NCI-H2081 treated with DMSO at 0.1 percent for 48 hours (cell line): ENCODE measurements around the gene FAM170B.

Experiments used
- DNase-seq: peaks from one replicate; lab custom pipeline; 2025; lab: John Stamatoyannopoulos, UW

Gene FAM170B

GRCh38 chr10:49123981-49124950 is 9.6 kb downstream of the FAM170B start:
- DNase-seq: peak; percentile 7

- DNase-seq: no peak
Observed at GRCh38 chr10:49120911-49121310, 12.9 kb downstream of the FAM170B start.

GRCh38 chr10:49119746-49120145 is 14.1 kb downstream of the FAM170B start:
- no peak for DNase-seq

- DNase-seq: no peak
Observed at GRCh38 chr10:49118430-49119074, 15.3 kb downstream of the FAM170B start.

GRCh38 chr10:49117376-49118070 is 16.3 kb downstream of the FAM170B start:
- DNase-seq: no peak

GRCh38 chr10:49116509-49117375 is 17.1 kb downstream of the FAM170B start:
- no peak for DNase-seq

GRCh38 chr10:49115796-49116508 is 17.9 kb downstream of the FAM170B start:
- no peak for DNase-seq

- no peak for DNase-seq
Observed at GRCh38 chr10:49115015-49115795, 18.6 kb downstream of the FAM170B start, which contains the start of gene VSTM4. Gene VSTM4 (minus strand): TSS chr10:49115522. CDS start chr10:49115485, 37 bp downstream.

- DNase-seq: no peak
Observed at GRCh38 chr10:49114718-49115014, 19.2 kb downstream of the FAM170B start.

GRCh38 chr10:49113741-49114141 is 20.1 kb downstream of the FAM170B start:
- DNase-seq: no peak

GRCh38 chr10:49112851-49113250 is 21.0 kb downstream of the FAM170B start:
- no peak for DNase-seq

GRCh38 chr10:49112098-49112497 is 21.7 kb downstream of the FAM170B start:
- DNase-seq: no peak

GRCh38 chr10:49111320-49111698 is 22.5 kb downstream of the FAM170B start:
- DNase-seq: no peak

GRCh38 chr10:49110684-49111319 is 23.0 kb downstream of the FAM170B start:
- DNase-seq: no peak

- DNase-seq: no peak
Observed at GRCh38 chr10:49109669-49110340, 24.0 kb downstream of the FAM170B start.

GRCh38 chr10:49108656-49109055 is 25.2 kb downstream of the FAM170B start:
- no peak for DNase-seq

- no peak for DNase-seq
Observed at GRCh38 chr10:49107887-49108267, 25.9 kb downstream of the FAM170B start.

GRCh38 chr10:49107111-49107886 is 26.5 kb downstream of the FAM170B start:
- no peak for DNase-seq
